GM19372 (cell line): Measurements from ENCODE around the gene FAM53A.
"Not testable (repeated sequence)": the region's sequence is repeated elsewhere in the genome, so short reads cannot be mapped to it uniquely, and the experiment has no call there.

Source experiments
- ATAC-seq: cut with Tn5 transposase; IDR thresholded peaks from one replicate; pipeline ENCODE4 v1.9.1; 2021; ENCODE audit warnings: mild to moderate bottlenecking, low read depth, moderate library complexity; ENCODE audit not compliant: unreplicated experiment

The FAM53A gene

DNA sequence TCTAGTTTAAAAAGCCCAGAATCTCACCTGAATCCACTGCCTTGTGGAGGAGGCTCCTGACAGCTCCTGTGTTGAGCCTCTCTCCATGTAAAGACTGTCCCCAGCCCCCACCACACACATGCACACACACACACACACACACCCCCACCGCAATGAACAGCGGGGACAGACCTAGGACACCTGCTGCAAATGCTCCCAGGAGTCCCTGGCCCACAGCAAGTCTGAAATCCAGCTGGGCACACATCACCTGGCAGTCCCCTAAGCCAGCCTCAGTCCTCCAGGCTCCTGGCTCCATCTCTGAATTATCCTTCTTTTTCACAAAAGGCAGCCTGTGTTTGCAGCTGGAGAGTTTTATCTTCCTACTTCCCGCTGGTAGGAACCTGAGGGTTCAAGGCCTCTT, 6.6 kb upstream of the FAM53A start:
- ATAC-seq = no peak

DNA sequence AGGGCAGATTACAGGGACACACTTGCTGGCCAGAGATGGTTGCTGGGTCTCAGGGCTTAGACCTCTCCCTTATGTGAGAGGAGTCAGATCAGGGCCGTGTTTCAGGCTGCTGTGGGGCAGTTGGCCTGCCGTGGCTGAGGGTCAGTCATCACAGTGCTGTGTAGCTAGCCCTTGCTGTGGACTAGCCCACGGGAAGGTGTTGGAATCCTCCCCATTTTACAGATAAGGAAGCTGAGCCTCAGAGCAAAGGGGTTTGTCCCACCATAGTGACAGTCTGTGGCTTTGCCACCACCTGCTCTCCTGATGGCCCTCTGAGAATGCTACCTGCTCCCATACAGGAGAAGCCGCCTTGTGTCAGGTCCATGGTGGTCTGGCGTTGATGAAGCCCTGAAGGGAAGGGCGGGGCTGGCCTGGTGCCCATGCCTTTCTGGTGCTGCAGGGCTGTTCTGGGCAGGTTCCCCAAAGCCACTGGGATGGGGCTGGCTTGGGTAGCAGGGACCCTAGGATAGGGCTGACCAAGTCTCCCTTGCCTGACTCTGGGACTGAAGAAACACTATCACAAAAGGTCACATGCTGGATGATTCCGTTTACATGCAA, 2.4 kb upstream of the FAM53A start:
- ATAC-seq = no peak

DNA sequence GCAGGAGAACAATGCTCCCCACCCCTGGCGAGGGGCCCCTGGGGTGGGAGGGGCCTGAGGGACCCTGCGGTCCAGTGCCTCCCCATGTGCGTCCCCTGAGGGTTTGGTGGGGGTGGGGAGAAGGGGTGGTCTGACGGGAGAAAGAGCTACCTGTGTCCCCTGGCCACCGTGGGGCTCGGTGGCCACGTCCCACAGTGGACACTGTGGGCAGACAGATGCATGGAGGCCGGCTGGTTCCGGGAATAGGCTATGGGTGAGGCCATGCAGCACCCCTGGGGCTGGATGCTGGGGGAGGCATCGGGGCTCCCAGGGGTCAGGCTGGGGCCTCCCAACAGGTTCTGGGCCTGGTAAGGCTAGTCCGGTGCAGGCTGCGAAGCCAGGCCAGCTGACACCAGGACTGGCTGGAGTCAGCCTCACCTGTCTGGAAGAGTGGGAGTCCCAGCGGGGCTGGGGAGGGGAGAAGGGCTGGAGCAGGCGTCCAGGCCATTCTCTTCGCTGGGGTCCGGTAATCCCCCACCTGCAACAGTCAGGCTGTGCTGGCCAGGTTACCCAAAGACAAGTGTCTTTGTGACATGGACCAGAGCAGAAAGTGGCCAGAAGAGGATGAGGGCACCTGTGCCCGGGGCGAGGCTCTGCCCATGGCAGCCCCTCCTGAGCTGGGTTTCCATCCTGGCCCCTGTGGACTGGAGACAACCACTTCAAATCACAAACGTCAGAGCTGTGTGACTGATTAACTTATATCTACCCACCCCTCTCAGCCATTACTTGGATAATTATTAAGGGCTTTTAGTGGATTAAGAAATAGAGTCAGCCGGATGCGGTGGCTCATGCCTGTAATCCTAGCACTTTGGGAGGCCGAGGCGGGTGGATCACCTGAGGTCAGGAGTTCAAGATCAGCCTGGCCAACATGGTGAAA, 1.4 kb upstream of the FAM53A start:
- ATAC-seq = no peak

DNA sequence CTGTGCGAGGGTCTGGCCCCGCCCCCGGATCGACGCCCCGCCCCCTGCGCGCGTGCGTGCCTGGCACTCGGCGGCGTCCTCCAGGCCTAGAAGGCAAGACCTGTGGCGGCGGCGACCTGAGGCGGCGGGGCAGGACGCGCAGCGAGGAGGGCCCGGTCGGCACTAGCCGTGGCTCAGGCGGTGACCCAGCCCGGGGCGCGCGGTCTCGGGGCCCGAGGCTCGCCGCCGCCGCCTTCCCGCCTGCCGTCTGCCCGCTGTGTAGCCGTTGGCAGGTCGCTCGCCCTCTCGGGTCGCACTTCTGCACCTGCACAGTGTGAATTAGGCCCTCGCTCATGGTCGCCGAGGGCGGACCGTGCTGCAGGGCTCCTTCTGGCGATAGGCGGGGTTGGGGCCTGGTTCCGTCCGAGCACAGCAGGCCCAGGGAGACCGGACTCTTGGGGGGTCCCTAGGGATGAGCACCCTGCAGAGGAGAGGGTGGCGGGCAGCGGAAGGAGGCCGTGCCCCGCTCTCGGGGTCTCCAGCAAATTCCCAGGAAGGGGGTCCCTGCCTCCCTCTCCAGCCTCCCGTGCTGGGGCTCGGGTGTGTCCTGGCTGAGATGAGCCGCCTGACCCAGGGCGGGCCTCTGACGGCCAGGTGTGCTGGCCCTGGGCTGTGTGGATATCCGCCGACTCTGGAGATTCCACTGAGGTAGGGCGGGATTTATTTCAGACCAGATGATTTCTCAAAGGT, 557 bp upstream of the FAM53A start:
- ATAC-seq = no peak

DNA sequence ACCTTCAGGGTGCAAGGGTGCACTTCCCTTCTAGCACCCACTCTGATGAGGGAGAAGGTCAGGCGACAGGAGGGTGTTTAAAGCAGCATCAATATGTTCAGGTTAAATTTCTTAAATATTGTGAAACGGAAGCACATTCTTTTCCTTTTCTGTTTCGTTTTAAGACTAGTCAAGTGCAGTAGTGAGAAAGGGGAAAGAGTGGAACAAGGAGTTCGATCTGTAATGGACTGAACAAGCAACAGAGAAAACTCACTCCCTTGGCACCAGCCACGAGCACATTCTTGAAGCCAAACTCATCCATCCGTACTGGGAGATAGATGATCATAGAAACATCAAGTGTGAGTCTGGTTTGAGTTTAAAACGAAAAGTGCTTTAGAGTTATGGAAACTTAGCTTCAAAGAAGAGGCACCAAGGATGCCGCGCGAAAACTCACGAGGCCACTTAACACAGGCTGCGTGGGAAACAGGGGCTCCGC, 815 bp downstream of the FAM53A start:
- ATAC-seq = no peak

DNA sequence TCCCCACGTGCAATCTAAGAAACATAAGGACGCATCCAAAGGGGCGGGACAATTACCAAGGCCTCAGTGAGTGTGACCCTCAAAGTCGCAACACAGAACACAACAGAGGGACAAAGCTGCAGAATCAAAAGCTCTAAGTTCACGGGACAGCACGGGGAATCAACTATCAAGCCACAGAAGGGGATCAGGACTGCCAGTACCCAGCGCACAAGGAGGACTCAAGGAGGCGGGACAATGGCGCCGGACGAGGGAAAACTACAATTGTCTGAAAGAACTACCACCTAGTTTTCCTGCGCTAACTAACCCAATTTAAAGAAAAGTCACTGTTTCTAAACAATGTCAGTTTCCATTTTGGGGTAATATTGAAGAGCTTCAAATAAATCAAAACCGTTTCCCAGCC, 1.3 kb downstream of the FAM53A start:
- no peak for ATAC-seq

DNA sequence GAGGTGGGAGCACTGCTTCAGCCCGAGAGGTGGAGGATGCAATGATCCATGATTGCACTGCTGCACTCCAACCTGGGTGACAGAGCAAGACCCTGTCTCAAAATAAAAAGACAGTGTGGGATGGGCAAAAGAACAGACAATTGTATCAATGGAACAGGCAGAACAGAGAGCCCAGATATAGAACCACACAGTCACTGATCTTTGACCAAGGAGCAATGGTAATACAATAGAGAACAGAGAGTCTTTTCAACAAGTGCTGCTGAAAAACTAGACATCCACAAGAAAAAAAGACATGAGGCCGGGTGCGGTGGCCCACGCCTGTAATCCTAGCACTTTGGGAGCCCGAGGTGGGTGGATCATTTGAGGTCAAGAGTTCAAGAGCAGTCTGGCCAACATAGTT, 5.9 kb downstream of the FAM53A start:
- ATAC-seq = no peak

DNA sequence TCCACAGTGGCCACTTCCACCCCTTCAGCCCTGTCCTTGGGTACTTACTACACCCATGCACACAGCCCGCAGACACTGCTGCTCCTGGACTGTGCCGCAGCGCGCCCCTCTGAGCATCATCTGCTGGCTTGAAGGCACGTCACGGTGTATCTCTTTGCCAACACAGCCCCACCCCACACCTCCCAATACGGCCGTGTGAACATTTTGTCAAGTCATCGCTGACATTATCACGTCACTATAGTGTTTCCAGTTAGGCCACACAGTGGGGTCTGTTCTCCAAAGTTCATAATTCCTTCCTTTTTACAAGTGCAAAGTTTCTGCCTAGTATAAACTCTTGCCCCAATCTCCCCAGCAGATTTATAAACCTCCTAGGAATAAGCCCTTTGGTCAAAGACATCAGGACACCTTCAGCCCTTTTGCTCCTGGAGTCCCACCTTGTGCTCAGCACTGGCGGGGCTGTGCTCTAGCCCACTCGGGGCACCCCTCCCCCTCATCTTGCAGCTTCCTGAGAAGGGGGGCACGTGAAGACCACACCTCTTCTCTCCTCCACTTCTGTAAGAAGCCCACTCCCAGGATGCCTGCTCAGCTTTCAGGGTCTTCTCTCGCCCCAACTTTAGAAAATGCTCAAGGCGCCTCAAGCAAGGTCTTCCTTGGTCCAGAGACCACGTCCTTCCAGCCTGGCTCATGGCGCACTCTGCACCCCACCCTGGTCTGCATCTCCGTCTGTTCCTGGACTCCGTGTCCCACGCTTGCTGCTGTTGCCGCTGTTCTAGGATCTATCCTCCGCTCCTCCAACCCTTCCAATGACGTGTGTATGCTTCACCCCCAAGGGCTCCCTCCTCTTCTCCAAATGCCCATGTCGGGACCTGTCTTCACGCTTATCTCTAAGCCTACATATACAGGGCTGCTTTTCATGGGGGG, 7.2 kb downstream of the FAM53A start:
- no peak for ATAC-seq

DNA sequence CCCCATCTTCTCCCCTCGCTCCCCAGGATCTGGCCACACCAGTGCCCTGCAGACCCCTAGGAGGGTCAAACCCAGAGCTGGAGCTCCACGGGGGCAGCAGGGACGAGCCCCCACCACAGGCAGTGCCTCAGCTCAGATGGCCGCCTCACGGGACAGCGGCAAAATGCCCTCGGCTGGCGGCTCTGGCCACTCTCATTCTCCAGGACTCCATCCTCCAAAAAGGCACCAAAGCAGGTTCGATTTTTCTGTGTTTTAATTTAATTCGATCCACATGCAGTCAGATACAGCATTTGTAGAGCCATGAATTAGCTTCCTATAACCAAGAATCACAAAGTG, 8.3 kb downstream of the FAM53A start:
- ATAC-seq = no peak

DNA sequence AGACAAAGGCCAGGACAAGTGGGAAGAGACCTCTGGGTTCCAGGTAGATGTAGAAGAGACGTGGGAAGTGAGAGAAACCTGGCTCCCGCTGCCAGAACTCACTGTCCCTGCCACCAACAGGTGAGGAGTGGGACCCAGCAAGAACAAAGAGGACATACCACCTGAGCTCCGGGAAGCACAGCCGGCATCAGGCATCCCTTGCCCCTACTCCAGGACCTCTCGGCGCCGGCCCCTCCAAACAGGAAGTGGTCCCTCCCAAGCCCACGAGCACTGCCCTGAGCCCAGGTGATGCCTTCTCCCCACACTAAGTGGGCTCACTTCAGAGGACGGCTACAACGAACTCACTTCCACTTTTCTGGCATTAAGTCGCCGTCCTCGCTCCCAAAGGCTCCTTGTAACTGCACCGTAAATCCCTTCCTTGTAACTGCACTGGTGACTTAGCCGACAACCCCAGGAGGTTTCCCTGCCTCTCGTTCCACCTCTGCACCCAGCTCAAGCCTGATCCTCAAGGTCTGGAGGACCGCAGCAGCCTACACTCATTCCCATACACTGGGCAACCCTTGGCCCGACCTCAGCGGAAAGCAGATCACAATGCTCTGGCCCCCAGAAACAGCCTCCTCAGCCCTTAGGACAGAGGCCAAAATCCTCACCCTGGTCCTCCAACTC, 8.8 kb downstream of the FAM53A start:
- no peak for ATAC-seq

DNA sequence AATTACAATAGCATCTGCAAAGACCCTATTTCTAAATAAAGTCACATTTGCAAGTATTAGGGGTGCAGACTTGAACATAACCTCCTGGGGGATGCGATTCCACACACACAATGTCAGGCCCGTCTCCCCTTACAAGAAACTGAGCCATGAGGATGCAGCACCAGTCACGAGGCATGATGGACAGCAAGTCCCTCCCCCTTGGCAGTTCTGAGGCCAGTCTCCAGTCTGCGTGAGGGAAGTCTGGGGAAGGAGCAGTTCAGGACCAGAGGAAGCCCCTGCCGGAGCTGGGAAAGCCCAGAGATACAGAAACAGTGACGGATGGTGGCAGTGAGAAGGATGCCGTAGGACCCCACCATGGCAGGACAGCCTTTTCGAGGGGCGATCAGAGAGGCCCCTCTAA, 9.4 kb downstream of the FAM53A start:
- no peak for ATAC-seq

DNA sequence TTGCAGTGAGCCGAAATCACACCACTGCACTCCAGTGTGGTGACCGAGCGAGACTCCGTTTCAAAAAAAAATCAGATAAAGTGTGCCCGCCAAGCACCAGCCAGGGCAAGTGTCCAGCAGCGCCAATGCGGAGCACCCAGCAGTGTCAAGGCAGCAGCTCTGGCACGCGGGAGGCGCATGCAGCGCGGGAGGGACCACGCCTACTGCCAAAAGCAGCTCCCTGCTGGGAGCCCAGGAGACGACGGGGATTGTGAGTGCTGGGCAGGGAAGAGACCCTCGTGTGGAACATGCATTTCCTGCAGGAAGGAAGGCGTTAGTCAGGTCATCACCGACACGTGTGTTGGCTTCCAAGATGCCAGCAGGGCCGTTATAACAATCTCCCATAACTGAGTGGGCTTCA, 10.4 kb downstream of the FAM53A start:
- no peak for ATAC-seq

DNA sequence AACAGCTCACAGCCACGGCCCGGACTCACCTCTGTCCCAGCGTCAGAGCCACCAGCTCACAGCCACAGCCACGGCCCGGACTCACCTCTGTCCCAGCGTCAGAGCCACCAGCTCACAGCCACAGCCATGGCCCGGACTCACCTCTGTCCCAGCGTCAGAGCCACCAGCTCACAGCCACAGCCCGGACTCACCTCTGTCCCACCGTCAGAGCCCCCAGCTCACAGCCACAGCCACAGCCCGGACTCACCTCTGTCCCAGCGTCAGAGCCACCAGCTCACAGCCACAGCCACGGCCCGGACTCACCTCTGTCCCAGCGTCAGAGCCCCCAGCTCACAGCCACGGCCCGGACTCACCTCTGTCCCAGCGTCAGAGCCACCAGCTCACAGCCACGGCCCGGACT, 13.1 kb downstream of the FAM53A start:
- not testable (repeated sequence) for ATAC-seq

DNA sequence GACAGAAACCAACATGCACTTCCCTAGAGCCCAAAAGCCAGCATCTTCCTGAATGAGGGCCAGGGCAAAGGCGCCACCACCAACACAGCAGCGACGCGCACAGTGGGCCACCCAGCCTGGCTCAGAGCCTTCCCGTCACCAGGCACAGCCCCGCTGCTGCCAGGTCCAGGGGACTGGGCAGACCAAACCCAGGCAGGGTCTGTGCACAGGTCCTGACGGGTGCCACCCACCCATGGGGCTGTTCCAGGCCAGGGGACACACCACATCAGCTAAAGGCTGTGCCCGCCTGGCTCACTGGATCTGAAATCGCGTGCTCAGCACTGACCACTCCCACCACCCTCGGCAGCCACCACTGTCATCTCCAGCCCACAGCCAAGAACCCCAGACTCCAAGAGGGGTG, 13.8 kb downstream of the FAM53A start:
- ATAC-seq = no peak

DNA sequence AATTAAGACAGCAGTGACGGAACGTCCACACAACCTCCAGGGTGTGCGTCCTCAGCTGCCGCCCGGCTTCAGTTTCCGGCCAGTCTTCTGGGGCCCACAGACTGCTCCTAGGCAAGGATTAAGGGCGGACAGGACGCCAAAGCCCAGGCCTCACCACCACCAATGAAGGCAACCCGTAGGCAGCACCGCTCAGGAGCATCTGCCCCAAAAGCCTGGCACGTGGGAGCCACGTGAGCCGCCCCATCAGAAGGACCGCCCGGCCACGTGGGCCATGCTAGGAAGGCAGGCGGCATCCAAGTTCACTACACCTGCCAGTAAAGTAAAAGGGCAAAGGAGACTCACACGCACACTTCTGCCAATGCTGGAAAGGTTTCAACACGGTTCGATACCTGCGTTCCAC, 14.3 kb downstream of the FAM53A start:
- ATAC-seq = no peak

DNA sequence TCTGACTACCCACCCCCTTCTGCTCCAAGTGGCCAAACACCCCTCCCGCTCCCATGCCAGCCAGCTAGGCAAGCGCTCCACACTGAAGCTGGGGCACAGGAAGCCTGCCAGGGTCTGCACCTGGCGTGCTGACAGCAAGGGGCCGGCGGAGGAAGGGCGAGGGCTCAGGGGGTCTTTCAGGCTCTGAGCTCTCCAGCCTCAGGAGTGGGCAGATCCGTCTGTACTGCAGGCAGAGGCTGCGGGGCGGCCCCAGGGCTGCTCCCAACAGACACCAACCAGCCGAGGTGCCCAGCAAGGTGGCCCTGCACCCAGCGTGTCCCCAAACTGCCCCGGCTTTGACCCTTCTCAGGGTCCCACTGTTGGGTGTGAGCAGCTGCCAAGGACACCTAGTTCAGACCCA, 14.8 kb downstream of the FAM53A start:
- ATAC-seq = no peak

DNA sequence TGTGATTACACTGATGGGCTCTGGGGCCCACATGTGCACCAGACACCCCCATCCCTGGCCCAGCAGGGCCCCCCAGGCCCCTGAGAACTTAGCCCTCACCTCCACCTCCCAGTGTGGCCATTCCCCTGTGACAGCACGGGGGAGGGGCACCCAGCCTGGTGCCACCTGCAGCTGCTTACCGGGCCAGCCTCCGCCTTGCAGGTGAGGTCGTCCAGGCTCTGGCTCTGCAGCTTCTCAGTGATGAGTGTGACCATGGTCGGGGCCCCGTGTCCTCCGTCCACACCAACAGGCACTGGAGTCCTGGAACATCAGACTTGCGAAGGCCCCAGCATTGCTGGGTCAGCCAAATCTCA, 15.6 kb downstream of the FAM53A start:
- no peak for ATAC-seq

DNA sequence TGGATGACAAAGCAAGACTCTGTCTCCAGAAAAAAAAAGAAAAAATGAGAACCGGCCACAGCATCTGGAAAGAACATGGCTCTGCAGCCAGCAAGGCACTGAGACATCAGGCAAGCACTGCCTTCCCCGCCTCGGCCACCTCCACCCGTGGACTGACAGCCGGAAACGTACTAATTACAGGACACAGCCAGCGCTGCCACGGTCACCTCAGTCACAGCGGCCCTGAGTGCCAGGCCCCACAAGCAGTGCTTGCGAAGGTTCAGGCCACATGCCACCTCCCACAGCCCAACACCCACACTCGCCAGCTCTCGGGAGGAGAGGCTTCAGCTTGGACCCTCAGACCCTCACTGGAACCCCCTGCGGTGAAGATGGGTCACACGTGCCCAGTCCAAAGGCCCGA, 16.8 kb downstream of the FAM53A start:
- ATAC-seq = no peak

DNA sequence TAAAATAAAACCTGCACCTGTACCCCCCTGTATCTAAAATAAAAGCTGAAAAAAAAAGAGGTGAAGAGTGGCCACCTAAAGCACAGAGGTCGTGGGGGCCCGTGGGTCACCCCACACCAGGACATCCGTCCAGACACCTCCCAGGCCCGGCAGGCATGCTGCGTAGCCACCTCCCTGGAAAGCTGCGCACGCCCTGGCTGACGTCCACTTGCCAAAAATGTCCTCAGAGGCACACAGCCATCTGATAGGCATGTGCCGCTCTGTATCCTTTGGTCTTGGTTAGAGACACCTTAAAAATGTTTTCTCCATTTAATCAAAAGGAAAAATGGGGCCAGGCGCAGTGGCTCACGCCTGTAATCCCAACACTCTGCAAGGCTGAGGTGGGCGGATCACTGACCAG, 17.7 kb downstream of the FAM53A start:
- no peak for ATAC-seq

DNA sequence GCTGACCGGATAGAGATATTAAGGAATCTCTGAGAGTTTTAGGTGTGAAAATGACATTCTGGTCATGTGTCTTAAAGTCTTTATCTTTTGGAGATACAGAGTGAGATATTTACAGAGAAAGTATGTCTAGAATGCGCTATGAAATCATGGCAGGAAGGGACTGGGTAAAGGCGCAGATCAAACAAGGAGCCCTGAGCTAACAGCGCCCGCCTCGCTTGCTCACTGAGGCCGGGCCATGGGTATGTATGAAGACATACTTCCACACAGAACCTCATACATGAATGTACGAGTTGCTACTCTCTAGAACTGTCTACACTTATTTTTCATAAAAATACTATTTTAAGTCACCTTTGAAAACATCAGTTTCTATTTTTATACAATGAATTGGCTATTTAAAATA, 20.0 kb downstream of the FAM53A start:
- no peak for ATAC-seq
